Anterior cingulate cortex (tissue), 58 donors: Measurements from ENCODE around the gene WDR41.
"Not testable (repeated sequence)": the region's sequence is repeated elsewhere in the genome, so short reads cannot be mapped to it uniquely, and the experiment has no call there.

ENCODE experiments used
- DNase-seq, 58 donors: peaks; one replicate each; lab custom pipeline; 2025; lab: John Stamatoyannopoulos, UW

WDR41 gene

GRCh38 chr5:77491783-77492652 lies at the start of gene WDR41:
Gene WDR41, minus strand, starts transcription at chr5:77492316. Its CDS starts 96 bp downstream, at chr5:77492220.
- DNase-seq: peak; percentile 25 to 99 (median 90)

- DNase-seq: no peak
Measured at GRCh38 chr5:77531297-77531696, 39.2 kb upstream of the WDR41 start.

- DNase-seq: no peak
Measured at GRCh38 chr5:77518304-77518703, 26.2 kb upstream of the WDR41 start.

GRCh38 chr5:77514457-77514856 lies 22.3 kb upstream of the WDR41 start:
- no peak for DNase-seq

GRCh38 chr5:77513321-77513720 lies 21.2 kb upstream of the WDR41 start:
- DNase-seq: no peak

- not testable (repeated sequence) for DNase-seq
Measured at GRCh38 chr5:77501132-77501531, 9.0 kb upstream of the WDR41 start.

- DNase-seq: no peak
Measured at GRCh38 chr5:77499973-77500372, 7.9 kb upstream of the WDR41 start.

GRCh38 chr5:77499441-77499840 lies 7.3 kb upstream of the WDR41 start:
- no peak for DNase-seq

GRCh38 chr5:77498952-77499351 lies 6.8 kb upstream of the WDR41 start:
- DNase-seq: no peak

- no peak for DNase-seq
Measured at GRCh38 chr5:77494935-77495334, 2.8 kb upstream of the WDR41 start.

GRCh38 chr5:77492653-77493000 lies 511 bp upstream of the WDR41 start:
- DNase-seq: no peak

GRCh38 chr5:77490741-77491344 lies 1.3 kb downstream of the WDR41 start:
- DNase-seq: peak in 1 of 58 donors; percentile 2

- DNase-seq: no peak
Measured at GRCh38 chr5:77486344-77486962, 5.7 kb downstream of the WDR41 start.

- no peak for DNase-seq
Measured at GRCh38 chr5:77483682-77484081, 8.4 kb downstream of the WDR41 start.

- not testable (repeated sequence) for DNase-seq
Measured at GRCh38 chr5:77475041-77475440, 17.1 kb downstream of the WDR41 start.

GRCh38 chr5:77468875-77469274 lies 23.2 kb downstream of the WDR41 start:
- not testable (repeated sequence) for DNase-seq

- DNase-seq: no peak
Measured at GRCh38 chr5:77463905-77464304, 28.2 kb downstream of the WDR41 start.

- no peak for DNase-seq
Measured at GRCh38 chr5:77461287-77461686, 30.8 kb downstream of the WDR41 start.

GRCh38 chr5:77454123-77454522 lies 38.0 kb downstream of the WDR41 start:
- no peak for DNase-seq

- DNase-seq: no peak
Measured at GRCh38 chr5:77452351-77452750, 39.8 kb downstream of the WDR41 start.

GRCh38 chr5:77449981-77450380 lies 42.1 kb downstream of the WDR41 start:
- DNase-seq: no peak

- DNase-seq: peak in 15 of 58 donors; percentile 3 to 58 (median 11)
Measured at GRCh38 chr5:77449277-77449676, 42.8 kb downstream of the WDR41 start.
